WI38 (cell line): ENCODE measurements around the gene YOD1.

ENCODE experiments used
- H3K4me3 ChIP-seq: 2 replicates; pipeline ENCODE4 v1.5.1; 2011; ENCODE audit warnings: low read depth, mild to moderate bottlenecking, control low read depth, low read length
- TF ChIP-seq, protein P1 (sequence below): IDR thresholded peaks from 2 replicates; pipeline ENCODE4 v1.5.1; 2012; ENCODE audit warnings: low read depth, mild to moderate bottlenecking, control low read depth, low read length

YOD1 gene

DNA sequence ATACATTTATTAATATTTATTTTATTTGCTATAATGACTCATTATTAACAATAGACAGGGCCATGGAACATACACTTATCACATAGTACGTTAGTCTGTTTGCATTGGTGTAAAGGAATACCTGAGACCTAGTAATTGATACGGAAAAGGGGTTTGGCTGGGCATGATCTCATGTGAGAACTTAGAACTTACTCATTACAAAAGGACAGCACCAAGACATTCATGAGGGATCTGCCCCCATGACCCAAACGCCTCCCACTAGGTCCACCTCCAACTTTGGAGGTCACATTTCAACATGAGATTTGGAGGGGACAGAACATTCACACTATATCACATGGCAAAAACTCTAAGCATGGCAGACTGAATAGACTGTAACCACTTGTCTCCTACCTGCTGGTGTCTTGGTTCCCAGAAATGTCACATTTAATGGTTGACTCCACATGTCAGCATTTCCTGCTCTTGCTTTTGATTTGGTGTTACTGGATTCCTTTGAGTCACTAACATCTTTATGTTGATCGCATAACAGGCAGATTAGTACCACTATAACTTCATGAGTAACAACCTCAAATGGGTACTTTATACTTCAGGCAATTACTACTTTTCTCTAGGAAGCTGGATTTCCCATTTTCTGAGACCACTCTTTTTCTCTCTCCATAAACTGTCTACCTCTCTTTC, 15.0 kb downstream of the YOD1 start:
- no peak overlapping the region for H3K4me3 ChIP-seq

DNA sequence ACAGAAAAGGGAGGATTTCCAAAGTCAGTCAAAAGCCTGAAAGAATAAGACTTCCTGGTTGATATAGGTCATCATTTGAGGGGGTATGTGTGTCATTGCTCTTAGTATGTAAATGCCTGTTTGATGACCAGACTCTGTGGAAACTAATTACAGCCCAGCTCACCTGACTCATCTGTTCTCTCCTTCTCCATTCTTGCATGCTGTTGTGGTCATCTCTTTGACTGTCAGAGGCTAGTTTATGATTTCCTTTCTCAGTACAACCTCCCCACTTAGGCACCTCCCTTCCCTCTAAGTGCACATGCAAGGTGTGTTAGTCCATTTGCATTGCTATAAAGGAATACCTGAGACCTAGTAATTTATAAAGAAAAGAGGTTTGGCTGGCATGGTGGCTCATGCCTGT, 16.0 kb downstream of the YOD1 start:
- TF ChIP-seq, protein P1, sequence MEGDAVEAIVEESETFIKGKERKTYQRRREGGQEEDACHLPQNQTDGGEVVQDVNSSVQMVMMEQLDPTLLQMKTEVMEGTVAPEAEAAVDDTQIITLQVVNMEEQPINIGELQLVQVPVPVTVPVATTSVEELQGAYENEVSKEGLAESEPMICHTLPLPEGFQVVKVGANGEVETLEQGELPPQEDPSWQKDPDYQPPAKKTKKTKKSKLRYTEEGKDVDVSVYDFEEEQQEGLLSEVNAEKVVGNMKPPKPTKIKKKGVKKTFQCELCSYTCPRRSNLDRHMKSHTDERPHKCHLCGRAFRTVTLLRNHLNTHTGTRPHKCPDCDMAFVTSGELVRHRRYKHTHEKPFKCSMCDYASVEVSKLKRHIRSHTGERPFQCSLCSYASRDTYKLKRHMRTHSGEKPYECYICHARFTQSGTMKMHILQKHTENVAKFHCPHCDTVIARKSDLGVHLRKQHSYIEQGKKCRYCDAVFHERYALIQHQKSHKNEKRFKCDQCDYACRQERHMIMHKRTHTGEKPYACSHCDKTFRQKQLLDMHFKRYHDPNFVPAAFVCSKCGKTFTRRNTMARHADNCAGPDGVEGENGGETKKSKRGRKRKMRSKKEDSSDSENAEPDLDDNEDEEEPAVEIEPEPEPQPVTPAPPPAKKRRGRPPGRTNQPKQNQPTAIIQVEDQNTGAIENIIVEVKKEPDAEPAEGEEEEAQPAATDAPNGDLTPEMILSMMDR = no peak
- no peak overlapping the region for H3K4me3 ChIP-seq

More for the DNA sequence above, 15.0 kb downstream of the YOD1 start:
- TF ChIP-seq, protein P1 = no peak

DNA sequence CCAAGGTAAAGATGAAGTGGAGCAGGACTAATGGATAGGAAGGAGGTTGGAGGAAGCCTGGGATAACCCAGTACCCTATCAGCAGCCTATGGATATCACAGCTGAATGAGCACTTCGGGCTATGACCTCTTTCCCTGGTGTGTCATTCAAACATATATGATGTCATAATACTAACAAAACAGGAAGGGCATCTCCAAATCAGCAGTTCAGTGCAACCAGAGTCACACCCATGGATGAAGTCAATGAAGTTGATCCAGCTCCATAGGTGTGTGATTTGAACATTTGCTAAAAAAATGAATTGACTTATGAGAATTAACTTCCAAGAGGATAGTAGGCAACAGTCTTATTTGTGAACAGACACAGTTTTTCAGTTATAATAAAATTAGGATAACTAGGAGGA, 16.8 kb downstream of the YOD1 start:
- H3K4me3 ChIP-seq = no peak overlapping the region
- TF ChIP-seq, protein P1 = no peak

DNA sequence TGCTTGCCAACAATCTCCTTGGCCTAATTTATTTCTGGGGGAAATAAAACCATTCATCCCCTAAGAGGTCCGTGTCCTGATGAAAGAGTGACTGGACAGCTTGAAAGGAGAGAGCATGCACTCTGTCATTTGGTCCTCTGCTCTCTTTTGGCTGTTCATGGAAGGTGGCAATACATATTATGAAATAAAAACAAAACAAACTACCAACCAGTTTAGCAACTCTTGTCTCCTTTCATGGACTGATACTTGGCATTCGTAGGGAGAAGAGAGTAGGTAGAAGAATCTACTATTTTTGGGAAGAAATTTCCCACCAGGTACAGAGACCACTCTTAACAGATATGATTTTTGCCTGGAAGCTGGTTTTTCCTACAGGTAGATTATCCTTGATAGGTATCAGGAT, 17.7 kb downstream of the YOD1 start:
- H3K4me3 ChIP-seq = no peak overlapping the region
- TF ChIP-seq, protein P1 = no peak

DNA sequence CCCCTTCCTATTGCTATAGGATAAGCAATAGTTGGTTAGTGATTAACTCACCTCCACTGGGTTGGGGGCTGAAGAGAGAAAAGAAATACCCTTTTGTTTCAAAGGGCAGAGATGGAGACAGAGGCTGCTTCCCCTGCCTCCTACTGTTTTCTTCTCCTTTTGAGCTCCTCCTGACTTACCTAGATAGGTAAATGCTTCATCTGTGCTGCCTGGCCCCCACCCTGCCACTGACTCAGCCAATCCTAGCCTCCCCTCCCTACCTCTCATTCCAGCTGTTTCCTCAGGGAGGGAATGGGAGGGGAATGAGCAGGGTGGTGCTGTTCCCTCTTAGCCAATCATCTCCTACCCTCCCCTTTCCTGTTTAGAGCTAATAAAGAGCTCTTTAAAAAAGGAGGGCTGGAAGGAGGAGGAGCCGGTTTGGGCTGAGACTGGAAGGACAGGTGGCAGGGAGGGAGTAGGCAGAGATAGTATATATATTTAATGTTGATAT, 18.4 kb downstream of the YOD1 start, which contains the start of gene C1orf116:
Gene C1orf116 (minus strand): TSS at position 229 of the 490 bp plus-strand sequence. CDS start 5,158 bp downstream, outside the sequence.
- H3K4me3 ChIP-seq = no peak within 1 kb of the TSS

DNA sequence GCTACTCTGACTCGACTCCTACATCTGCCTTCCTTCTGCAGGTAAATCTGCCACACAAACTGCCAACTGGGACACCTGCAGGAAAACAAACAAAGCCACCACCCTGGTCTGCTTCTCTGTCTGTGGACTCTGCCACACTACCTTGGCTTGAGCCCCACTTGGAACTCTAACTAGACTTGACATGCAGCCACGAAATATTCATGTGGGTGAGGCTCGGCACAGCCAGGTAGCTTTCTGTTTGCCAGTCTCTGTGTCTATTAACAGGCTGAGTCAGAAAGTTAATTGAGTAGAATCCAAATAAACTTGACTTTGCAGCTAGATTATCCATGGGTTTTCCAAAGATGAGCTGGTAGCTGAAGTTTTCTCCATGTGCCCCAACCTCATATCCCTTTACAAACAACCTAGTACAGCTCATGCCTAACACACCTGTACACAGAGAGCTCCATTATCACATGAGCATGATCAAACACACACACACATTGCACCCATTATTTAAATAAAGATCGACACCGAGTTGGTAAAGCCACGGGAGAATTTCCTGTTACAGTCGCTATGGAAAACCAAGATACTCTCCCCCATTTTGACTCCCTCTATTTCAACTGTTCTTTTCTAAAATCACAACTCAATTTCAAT, 19.3 kb downstream of the YOD1 start:
- no peak overlapping the region for H3K4me3 ChIP-seq
- TF ChIP-seq, protein P1 = no peak

More for the DNA sequence above, 18.4 kb downstream of the YOD1 start, which contains the start of gene C1orf116:
- TF ChIP-seq, protein P1 = no peak

DNA sequence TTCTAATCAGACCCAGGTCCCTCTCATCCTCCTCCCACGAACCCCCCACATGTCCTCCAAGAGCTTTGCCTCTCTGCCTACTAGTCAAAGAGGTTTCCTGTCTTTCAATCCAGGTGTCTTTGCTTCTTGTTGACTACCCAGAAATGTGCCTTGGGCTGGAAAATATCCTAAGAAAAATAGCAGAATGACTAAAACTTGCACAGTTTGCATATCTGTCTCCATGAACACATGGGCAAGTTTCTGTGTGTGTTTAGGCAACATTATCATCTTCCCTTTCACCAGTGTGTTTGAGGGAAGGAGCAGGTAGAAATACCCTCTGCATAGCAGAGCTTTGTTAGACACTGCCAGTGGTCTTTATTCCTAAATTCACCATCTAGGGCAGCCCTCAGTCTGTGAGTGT, 20.0 kb downstream of the YOD1 start:
- TF ChIP-seq, protein P1 = no peak
- no peak overlapping the region for H3K4me3 ChIP-seq
